Peyer's patch (tissue), 4 donors: ENCODE data around the gene SPTAN1.

Source experiments
- POLR2A ChIP-seq, 2 donors: fragments of 450-650 bp; IDR thresholded peaks; one replicate each; pipeline ENCODE4 v1.5.1; 2017; ENCODE audit warnings: antibody characterized with exemption in 2 of 2, mild to moderate bottlenecking in 2 of 2, moderate library complexity in 2 of 2
- TF ChIP-seq, protein P1 (sequence below), 6 experiments: fragments of 450-650 bp in 4 of 6; fragments of 200-600 bp in 2 of 6; sonication (generic) in 1 of 6; IDR thresholded peaks; one replicate each; pipeline ENCODE4 v1.5.1; 2017 to 2019; ENCODE audit warnings: antibody characterized with exemption in 6 of 6, mild to moderate bottlenecking in 3 of 6, moderate library complexity in 1 of 6

GRCh38 chr9:128656416-128657343 is 104.3 kb downstream of the SPTAN1 start, which contains the start of gene DYNC2I2:
- TF ChIP-seq, protein P1, sequence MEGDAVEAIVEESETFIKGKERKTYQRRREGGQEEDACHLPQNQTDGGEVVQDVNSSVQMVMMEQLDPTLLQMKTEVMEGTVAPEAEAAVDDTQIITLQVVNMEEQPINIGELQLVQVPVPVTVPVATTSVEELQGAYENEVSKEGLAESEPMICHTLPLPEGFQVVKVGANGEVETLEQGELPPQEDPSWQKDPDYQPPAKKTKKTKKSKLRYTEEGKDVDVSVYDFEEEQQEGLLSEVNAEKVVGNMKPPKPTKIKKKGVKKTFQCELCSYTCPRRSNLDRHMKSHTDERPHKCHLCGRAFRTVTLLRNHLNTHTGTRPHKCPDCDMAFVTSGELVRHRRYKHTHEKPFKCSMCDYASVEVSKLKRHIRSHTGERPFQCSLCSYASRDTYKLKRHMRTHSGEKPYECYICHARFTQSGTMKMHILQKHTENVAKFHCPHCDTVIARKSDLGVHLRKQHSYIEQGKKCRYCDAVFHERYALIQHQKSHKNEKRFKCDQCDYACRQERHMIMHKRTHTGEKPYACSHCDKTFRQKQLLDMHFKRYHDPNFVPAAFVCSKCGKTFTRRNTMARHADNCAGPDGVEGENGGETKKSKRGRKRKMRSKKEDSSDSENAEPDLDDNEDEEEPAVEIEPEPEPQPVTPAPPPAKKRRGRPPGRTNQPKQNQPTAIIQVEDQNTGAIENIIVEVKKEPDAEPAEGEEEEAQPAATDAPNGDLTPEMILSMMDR (IDR thresholded peaks at IDR 0.05): peak in 2 of 6 experiments; percentile 3 to 19
- peak; percentile 23 to 27 for TF ChIP-seq POLR2A (IDR thresholded peaks at IDR 0.05)
